Measurements from ENCODE around the gene LCE2A. TPM values are rescaled to one million over a fixed set of nuclear protein-coding genes. Genes with fewer than 3 reads are reported as not detected.

The LCE2A gene
- total and polyA plus RNA-seq, 2 of the 8 experiments (the other 6 are each of a cell fraction or from before 2014, with no cell fraction given): not detected

- Histone ChIP-seq H3K36me3 (ENCODE audit: control insufficient read depth in 2 of 4, insufficient read depth in 4 of 4, low read length in 3 of 4) (no peaks in the 10 kb centered on the region), H2BK12ac (ENCODE audit: low read depth, low read length) (no peak within 1 kb of the TSS), H2BK5ac (ENCODE audit: low read depth, low read length) (no peak within 1 kb of the TSS), H2BK20ac (ENCODE audit: low read length) (no peak within 1 kb of the TSS), H4K20me1 (replicated peaks in 1 of 2; ENCODE audit: control insufficient read depth in 1 of 2, insufficient read depth in 2 of 2, low read length in 2 of 2) (no peaks in the 10 kb centered on the region), H2AK5ac (ENCODE audit: low read depth, low read length) (no peak within 1 kb of the TSS), H3K9me3 (ENCODE audit: insufficient read depth in 2 of 2, low read depth in 1 of 2, low read length in 1 of 2) (peaks cover 62 to 76% of the 10 kb centered on the region in 2 experiments), H2BK15ac (ENCODE audit: low read length) (no peak within 1 kb of the TSS), H3K18ac (ENCODE audit: extremely low read depth, low read length) (no peak within 1 kb of the TSS), H2AFZ (ENCODE audit: low read length) (no peak within 1 kb of the TSS), H3K4me1 (replicated peaks in 1 of 4; ENCODE audit: control insufficient read depth in 3 of 4, insufficient read depth in 4 of 4, low read length in 3 of 4) (no peaks in the 10 kb centered on the region), H3K23ac (ENCODE audit: insufficient read length) (no peak within 1 kb of the TSS), H3K79me1 (ENCODE audit: low read depth, low read length) (no peaks in the 10 kb centered on the region), H3K27me3 (replicated peaks in 1 of 4; ENCODE audit: control insufficient read depth in 3 of 4, extremely low read depth in 1 of 4, insufficient read depth in 3 of 4, low read length in 3 of 4) (no peaks in the 10 kb centered on the region), H3K4me3 (ENCODE audit: extremely low read depth in 1 of 4, insufficient read depth in 2 of 4, low read depth in 3 of 4, low read length in 4 of 4) (no peak within 1 kb of the TSS), H2BK120ac (replicated peaks; ENCODE audit: low read depth, low read length) (no peak within 1 kb of the TSS), H3K14ac (ENCODE audit: insufficient read length) (no peak within 1 kb of the TSS), H3K4ac (replicated peaks; ENCODE audit: insufficient read length, low read depth, low read length) (no peak within 1 kb of the TSS), H3K27ac (ENCODE audit: low read depth, low read length) (no peak within 1 kb of the TSS), H3K4me2 (ENCODE audit: insufficient read depth in 1 of 2, low read depth in 2 of 2, low read length in 2 of 2) (no peak within 1 kb of the TSS), H3K23me2 (ENCODE audit: low read depth, low read length) (no peaks in the 10 kb centered on the region), H3K9ac (replicated peaks in 1 of 4; ENCODE audit: extremely low read depth in 1 of 4, low read depth in 3 of 4, low read length in 3 of 4) (no peak within 1 kb of the TSS), H4K8ac (ENCODE audit: extremely low read depth, insufficient read depth, low read length) (no peak within 1 kb of the TSS), H3K79me2 (ENCODE audit: control insufficient read depth in 1 of 2, insufficient read depth in 2 of 2, low read length in 2 of 2) (no peaks in the 10 kb centered on the region), H4K91ac (replicated peaks; ENCODE audit: insufficient read length, low read length) (no peak within 1 kb of the TSS), H4K5ac (ENCODE audit: insufficient read length, low read depth, low read length) (no peak within 1 kb of the TSS), H3K56ac (replicated peaks; ENCODE audit: insufficient read length, low read depth, low read length) (no peak within 1 kb of the TSS)
- DNase-seq (ENCODE audit: low read depth in 1 of 2, low spot score in 2 of 2) (no peak), FAIRE-seq (no peak)
- ChIA-PET POLR2A (ENCODE audit: partially characterized antibody) (no interaction called here), CTCF (ENCODE audit: partially characterized antibody) (interaction anchor here (0.6 to 1.7 kb wide), 2 partner anchors 9 to 120 kb away, joined by 3 to 4 read pairs; no protein-coding TSS in a partner anchor)
- no peak for TF ChIP-seq BCL11A (IDR thresholded peaks at IDR 0.05; ENCODE audit: low read depth in 2 of 2, low read length in 2 of 2)
- TF ChIP-seq TCF12 (IDR thresholded peaks at IDR 0.05; ENCODE audit: low read depth, low read length): no peak
- no peak for TF ChIP-seq JUND (IDR thresholded peaks at IDR 0.05; ENCODE audit: low read length)
- TF ChIP-seq CBX5 (IDR thresholded peaks at IDR 0.05; ENCODE audit: low read depth, low read length): no peak
- TF ChIP-seq KDM1A (IDR thresholded peaks at IDR 0.05; ENCODE audit: borderline replicate concordance, low read length): no peak
- 73% methylated on average over 3 of the region's 3 CpGs; no CpG with 5 or more reads in 1 of the 2 experiments for WGBS, 2 experiments (ENCODE audit: extremely low coverage in 1 of 2, insufficient coverage in 1 of 2, insufficient read length in 1 of 2, insufficient replicate concordance in 2 of 2, low coverage in 1 of 2, low lambda C conversion rate in 2 of 2, missing lambda C conversion rate in 1 of 2)
Measured at GRCh38 chr1:152663098-152663497, 35.0 kb upstream of the LCE2A start, which contains the start of gene LCE2D. LCE2D (plus strand) TSS chr1:152663380; CDS start chr1:152664106, 726 bp downstream.

All from H1 (cell line).